ENCODE results near the gene ARID5A.
"Not testable (repeated sequence)": the region's sequence is repeated elsewhere in the genome, so short reads cannot be mapped to it uniquely, and the experiment has no call there.

ARID5A gene

DNA sequence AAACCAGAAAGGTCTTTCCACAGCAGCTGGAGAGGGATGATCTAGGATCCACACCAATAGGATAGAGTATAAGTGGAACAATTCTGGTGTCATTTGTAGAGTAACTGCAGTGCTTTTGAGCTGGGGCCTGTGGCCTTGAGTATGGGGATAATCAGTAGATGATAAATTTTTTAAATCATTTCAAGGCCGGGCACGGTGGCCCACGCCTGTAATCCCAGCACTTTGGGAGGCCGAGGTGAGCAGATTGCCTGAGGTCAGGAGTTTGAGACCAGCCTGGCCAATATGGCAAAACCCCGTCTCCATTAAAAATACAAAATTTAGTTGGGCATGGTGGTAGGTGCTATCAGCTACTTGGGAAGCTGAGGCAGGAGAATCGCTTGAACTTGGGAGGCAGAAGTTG, 20.9 kb downstream of the ARID5A start:
- not testable (repeated sequence) for DNase-seq (ENCODE audit: low read depth)

- DNase-seq (ENCODE audit: low read depth), result no peak
These were observed 21.5 kb downstream of the ARID5A start for GRCh38 chr2:96558061-96558460.

DNA sequence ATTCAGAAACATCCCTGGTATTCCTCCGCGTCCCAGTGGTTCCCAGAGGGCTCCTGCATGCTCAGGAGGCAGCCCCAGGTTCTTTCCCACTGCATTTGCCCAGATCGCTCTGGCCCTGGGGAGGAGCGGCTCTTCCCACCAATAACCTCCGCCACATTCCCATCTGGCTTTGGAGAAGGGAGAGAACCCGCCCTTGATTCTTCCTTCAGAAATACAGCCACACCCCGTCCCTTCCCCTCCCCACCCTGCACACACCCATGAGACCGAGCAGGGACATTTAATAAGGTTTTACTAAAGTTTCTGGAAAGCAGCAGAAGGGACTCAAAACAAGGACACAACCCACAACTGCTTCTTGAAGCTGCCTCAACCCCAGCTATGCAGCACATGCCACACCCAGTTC, 21.9 kb downstream of the ARID5A start:
- DNase-seq (ENCODE audit: low read depth), result no peak

GRCh38 chr2:96564026-96564425, 27.5 kb downstream of the ARID5A start:
- no peak for DNase-seq (ENCODE audit: low read depth)

- DNase-seq (ENCODE audit: low read depth), result no peak
These were observed 28.0 kb downstream of the ARID5A start for GRCh38 chr2:96564563-96564962.

GRCh38 chr2:96565111-96565510, 28.6 kb downstream of the ARID5A start:
- no peak for DNase-seq (ENCODE audit: low read depth)

DNA sequence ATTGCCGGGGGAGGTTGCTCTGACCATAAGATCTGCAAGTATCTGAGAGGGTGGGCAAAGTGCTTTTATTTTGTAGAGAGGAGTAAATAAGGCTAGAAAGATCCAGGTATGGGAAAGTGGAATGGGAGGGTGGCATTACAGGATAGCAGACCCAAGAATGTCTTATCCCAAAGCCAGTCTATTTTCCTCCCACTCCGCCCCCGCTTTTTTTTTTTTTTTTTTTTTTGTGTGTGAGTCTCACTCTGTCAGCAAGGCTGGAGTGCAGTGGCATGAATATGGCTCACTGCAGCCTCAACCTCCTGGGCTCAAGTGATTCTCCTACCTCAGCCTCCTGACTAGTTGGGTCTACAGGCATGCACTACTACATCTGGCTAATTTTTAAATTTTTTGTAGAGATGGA, 31.5 kb downstream of the ARID5A start:
- DNase-seq (ENCODE audit: low read depth), result no peak

- no peak for DNase-seq (ENCODE audit: low read depth)
These were observed 37.8 kb downstream of the ARID5A start for GRCh38 chr2:96574364-96574763.

DNA sequence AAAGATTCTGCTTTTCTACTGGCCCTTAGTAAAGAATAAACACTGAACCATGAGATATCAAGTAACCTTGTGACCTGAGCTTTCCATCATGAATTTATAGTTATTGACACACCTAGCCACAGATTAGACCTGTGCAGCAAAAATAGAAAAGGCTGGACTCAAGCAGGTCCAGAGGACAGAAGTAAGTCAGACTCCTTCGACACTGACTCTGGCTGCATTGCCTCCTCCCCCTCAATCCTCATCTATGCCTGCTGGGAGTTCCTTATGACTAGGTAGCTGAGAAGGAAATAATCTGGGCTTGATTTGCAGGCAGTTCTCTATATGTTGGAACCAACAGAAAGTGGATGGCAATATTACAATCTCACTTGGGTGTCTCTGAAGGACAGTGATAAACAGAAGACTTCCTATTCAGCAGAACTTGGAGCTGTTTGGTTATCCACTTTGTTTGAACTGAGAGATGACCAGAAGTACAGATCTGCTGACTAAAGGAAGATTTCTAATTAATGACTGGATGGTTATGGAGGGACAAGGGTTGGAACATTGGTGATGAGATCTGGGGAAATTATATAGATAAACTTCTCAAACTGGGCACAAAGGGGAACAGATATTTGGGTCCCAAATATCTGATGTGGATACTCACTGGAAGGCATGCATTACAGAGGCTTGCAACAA, 39.4 kb downstream of the ARID5A start:
- DNase-seq (ENCODE audit: low read depth), result no peak

DNA sequence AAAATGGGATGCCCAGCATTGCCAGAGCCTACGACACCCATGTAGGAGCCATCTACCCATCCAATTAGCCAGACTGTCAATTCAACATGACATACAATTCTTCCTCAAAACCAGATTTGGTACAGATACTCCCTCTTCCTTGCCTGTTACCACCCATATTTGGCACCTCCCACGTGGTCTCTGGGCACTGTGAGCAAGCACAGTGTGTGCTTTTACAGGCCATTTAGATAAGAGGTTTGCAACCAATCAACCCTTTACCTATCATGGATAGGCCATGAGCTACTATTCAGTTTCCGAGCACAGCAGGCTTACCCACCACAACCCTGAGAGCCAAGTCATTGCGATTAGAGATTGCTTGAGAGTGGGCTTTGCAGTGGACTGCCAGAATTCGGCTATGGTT, 40.9 kb downstream of the ARID5A start:
- no peak for DNase-seq (ENCODE audit: low read depth)

GRCh38 chr2:96578731-96579130, 42.2 kb downstream of the ARID5A start:
- no peak for DNase-seq (ENCODE audit: low read depth)

GRCh38 chr2:96579422-96579821, 42.9 kb downstream of the ARID5A start:
- no peak for DNase-seq (ENCODE audit: low read depth)

DNA sequence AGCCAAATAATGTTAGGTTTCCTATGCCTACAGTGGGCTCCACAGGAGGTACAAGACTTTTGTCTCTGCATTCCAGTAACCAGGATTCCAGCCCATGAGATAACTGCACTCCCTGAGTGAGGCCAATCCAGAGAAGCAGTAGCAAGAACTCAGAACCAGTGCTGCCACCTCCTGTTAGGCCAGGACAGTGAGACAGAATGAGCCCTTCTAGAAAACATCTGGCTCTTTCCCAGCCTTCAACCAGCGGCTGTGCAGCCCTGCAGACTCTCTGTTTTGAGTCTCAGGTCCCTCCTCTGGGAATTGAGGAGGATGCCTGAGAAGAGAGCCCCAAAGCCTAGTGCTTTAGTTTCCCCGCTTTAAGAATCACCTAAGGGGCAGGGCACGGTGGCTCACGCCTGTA, 44.2 kb downstream of the ARID5A start:
- no peak for DNase-seq (ENCODE audit: low read depth)

- no peak for DNase-seq (ENCODE audit: low read depth)
These were observed 47.5 kb downstream of the ARID5A start for GRCh38 chr2:96584017-96584416.

- no peak for DNase-seq (ENCODE audit: low read depth)
These were observed 51.3 kb downstream of the ARID5A start for GRCh38 chr2:96587843-96588242.

- DNase-seq (ENCODE audit: low read depth), result no peak
These were observed 54.5 kb downstream of the ARID5A start for GRCh38 chr2:96591054-96591453.

DNA sequence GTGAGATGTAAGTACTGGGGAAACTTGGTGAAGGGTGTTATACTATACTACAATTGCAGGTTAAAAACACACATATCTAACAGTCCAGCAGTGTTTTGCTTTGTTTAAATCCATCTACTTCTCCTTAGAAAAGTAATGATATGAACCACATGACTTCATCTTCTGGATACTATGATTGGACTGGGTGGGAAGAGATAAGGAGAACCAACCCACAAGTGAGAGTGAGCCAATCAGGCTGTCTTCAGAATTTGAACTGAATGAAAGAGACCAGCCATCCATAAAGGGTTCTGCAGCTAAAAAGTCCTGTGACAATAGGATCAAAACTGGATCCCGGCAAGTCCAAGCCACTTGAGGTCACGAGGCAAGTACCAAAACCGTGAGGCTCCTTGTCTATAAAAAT, 54.9 kb downstream of the ARID5A start:
- no peak for DNase-seq (ENCODE audit: low read depth)

DNA sequence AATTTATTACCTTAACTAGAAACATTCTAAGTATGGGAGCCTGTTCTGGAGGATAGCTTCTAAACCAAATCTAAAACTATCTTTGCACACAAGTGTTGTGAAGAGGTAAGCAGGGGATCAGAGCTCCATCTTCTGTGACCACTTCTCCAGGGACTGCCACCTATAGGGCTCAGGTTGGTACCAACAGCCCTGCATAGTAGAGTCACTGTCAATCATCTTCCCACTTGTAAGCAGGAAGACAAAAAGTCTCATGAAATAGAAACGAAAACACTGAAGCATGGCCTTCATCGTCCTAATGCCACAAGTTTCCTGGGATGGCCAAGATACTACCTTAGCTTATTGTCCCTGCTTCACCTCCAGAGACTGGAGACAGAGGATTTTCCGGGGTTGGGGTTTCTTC, 57.7 kb downstream of the ARID5A start:
- no peak for DNase-seq (ENCODE audit: low read depth)

DNA sequence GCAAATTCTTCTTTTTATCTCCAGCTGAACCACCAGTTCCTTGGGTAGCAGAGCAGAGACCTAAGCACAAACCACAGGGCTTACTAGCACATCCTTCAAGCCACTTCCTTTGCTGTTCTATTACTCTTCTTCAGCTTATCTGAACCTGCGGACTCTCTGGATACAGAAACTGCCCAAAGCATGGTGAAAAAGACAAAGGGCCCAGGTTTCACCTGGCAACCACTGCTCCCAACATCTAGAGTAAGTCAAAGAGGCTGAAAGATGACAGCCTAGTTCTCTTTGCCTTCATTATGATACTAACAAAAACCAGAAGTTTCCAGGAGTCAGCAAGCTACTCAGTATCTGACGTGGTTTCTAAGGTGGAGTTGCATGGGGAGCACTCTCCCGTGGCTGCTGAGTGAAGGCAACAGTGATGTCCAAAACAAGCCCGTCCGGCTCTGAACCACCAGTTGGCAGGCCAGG, 58.2 kb downstream of the ARID5A start:
- DNase-seq (ENCODE audit: low read depth), result no peak

GRCh38 chr2:96596596-96596995, 60.0 kb downstream of the ARID5A start:
- no peak for DNase-seq (ENCODE audit: low read depth)

- DNase-seq (ENCODE audit: low read depth), result no peak
These were observed 63.4 kb downstream of the ARID5A start for GRCh38 chr2:96599941-96600340.

- peak; percentile 26 for DNase-seq (ENCODE audit: low read depth)
These were observed 65.1 kb downstream of the ARID5A start for GRCh38 chr2:96601382-96602292.

Measured in CMK (cell line).